ENCODE data around the gene ZNF587.
"Not testable (repeated sequence)": the region's sequence is repeated elsewhere in the genome, so short reads cannot be mapped to it uniquely, and the experiment has no call there.

The ZNF587 gene

DNA sequence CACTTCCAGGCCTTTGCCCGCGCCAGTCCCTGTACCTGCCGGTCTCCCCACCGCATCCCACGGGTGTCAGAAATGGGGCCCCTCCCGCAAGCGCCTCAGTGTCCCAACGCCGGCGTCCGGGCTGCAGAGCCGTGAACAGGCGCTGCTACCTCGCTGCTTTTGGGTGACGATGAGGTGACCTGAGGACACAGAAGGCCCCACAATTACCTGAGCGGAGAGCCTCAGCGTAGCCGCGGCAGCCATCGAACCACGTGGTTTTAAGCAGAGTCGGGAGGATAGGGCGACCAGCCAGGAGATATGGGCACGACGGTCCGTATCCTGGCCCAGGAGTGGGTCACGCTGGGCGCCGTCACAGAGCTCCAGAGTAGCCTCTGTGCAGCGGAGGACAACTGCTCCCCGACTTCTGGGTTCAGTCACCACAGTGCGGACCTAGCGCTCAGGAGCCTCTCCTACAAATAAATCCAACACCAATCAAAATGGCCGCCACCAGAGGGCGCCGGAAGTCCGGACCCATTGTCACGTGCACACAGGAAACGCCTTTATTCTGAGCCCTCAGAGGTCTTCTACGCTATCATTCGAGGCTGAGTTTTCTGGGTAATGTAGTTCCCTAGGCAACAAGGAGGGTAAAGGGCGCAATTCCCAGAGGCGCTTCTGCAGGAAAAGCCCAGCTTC, 39.0 kb downstream of the ZNF587 start, which contains the start of gene ZNF814:
Gene ZNF814, minus strand, starts transcription at position 478 of the 672 bp plus-strand sequence. Its CDS starts 235 bp downstream, at position 243.
- no peak for DNase-seq

DNA sequence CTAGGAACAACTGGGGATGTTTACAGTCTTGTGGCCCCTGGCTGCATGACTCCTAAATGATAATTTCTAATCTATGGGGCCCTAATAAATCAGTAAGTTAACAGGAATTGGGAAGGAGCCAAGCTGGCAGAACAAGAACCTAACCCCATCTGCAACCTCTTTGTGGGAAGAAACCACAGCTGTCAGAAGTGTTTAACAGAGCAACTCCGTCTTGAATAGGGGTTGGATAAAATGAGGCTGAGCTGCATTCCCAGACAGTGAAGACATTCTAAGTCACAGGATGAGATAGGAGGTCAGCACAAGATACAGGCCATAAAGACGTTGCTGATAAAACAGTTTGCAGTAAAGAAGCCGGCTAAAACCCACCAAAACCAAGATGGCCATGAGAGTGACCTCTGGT, 41.0 kb downstream of the ZNF587 start:
- DNase-seq, result not testable (repeated sequence)

DNA sequence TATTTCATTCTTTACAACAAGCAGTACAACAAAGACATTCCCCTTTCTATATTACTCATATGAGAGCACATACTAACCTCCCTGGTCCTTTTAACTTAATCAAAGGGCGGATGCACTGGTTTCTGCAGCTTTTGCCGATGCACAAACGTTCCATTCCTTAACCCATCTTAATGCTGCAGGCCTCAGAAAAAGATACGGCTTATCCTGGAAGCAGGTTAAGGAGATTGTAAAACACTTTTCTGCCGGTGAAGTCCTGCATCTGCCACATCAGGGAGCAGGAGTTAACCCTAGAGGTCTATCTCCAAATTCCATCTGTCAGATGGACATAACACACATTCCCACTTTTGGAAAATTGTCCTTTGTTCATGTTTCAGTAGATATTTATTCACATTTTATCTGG, 50.7 kb downstream of the ZNF587 start:
- DNase-seq, result no peak

DNA sequence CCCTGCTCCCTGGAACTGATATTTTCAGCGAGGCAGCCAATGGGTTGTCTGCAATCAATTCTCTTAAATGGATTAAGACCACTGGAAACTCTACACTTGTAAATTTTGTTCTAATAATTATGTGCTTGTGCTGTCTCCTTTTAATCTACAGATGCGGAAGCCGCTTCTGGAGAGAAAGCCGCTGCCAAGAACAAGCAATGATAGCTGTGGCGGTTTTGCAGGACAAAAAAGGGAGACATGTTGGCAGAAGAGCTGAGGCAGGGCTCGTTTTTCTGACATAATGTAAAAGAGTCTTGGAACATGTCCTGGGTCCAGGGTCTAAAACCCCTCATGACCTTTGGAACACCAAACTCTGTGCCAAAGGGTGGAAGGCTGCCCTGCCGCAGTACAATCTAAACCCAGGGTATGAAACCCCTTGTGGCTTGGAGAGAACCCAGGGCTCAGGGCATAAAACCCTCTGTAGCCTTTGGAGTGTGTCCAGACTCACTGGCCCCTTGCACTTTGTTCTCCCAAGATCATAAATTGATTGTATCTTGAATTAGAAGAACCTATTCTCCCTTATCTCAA, 54.0 kb downstream of the ZNF587 start:
- DNase-seq, result no peak

DNA sequence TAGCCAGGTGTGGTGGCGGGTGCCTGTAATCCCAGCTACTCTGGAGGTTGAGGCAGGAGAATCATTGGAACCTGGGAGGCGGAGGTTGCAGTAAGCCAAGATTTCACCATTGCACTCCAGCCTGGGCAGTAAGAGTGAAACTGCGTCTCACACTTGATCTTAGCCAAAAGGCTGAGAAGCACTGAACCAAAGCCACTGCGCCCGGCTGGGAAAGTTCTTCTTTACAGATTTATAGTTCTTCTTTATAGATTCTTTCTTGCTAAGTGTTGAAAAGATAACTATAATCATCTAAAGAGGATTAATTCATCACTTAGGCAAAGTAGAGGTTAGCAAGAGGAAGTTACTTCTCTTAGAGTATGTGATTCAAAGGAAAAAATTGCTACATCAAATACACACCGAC, 55.6 kb downstream of the ZNF587 start:
- DNase-seq, result no peak

DNA sequence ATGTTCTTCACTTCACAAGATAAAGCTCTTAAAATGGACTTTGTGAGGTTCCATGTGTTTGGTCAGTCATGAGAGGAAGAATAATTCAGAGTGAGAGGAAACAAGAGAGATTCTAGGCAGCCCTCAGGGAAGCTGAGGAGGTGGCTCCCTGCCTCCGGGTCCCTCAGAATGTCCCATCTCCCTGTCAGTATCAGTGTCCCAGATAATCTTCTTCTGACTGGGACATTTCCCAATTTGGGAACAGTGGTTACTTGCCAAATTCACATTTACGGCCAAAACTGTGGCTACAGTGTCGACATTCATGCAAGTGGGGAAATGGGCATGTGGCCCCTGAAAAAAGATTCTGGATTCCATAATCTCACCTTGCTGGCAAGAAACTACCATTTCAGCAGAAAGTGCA, 57.7 kb downstream of the ZNF587 start:
- DNase-seq, result no peak

DNA sequence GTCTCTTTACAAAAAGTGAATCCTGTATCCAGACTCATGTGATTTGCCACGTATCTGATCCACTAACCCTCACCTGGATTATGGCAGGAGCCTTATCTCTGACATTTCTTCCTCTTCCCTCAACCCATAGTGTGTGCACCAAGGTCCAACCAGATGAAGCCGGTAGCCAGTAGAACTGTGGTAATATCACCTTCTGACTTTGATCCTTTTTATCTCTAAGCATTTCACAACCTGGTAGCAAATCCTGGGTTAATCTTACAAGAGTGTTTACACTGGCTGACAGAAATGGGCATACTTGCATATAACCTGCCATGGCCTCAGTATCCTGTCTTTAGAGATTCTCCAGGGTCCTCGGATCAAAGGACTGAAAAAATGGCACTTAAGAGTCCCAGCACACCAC, 64.9 kb downstream of the ZNF587 start:
- no peak for DNase-seq

All from NCI-H2107 (cell line).